Measurements from ENCODE around the gene FAM83B. TPM values are rescaled to one million over a fixed set of nuclear protein-coding genes. Genes with fewer than 3 reads are reported as not detected.
A peak's percentile ranks its signal among the peaks of the same experiment; 100 is the strongest.

The FAM83B gene
- total and polyA plus RNA-seq, 2 of the 13 experiments (the other 11 are each of a cell fraction or from before 2014, with no cell fraction given) = not detected

DNA sequence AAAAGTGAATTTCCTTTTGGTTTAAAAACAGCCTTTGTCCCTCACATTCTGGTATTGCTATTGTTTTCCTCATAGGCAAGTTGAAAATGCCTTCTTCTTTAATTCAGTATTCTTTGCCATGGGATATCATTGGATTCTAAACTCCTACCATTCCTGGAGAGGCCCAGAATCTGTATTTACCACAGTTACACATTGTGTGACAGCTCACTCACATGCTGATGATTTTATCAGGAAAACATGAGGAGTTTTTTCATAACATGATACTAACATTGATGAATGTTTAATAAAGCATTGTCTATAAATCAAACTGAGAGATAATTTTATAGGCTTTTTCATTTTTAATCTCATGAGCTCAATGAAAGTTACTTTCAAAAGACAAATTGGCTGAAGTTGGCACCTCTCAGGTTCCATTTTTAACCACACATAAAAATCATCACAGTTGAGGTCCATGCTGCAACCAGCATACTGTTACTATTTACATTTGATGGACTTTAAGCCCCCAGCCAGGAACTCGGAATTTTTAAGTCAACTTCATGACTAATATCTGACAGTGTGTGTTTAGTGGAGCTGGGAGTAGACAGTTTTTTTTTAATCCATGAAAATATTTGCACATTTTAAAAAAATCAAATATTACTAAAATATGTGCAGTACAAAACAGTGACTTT, 82.8 kb downstream of the FAM83B start (continued):
- TF ChIP-seq ZNF367 (CRISPR knock-in tag; IDR thresholded peaks at IDR 0.05; ENCODE audit: borderline replicate concordance) (no peak), PCBP2 (optimal IDR thresholded peaks at IDR 0.05; ENCODE audit: low read depth, low read length, poor library complexity, severe bottlenecking) (no peak), ZNF296 (CRISPR knock-in tag; conservative IDR thresholded peaks at IDR 0.05) (no peak), MXD4 (CRISPR knock-in tag; IDR thresholded peaks at IDR 0.05) (0 out of 2 replicates have a peak, but pooled peaks have one; percentile 40), SOX5 (CRISPR knock-in tag; IDR thresholded peaks at IDR 0.05; ENCODE audit: borderline replicate concordance) (peak; percentile 55; the same call in 1 of the 2 replicates), ZC3H13 (CRISPR knock-in tag; IDR thresholded peaks at IDR 0.05) (no peak), ZBTB38 (CRISPR knock-in tag; IDR thresholded peaks at IDR 0.05) (no peak), FOXJ3 (CRISPR knock-in tag; IDR thresholded peaks at IDR 0.05; ENCODE audit: borderline replicate concordance) (peak; percentile 78; the same call in 1 of the 2 replicates), ZSCAN29 (CRISPR knock-in tag; conservative IDR thresholded peaks at IDR 0.05) (peak; percentile 71; the same call in 1 of the 2 replicates), NCOR1 (IDR thresholded peaks at IDR 0.05; ENCODE audit: borderline replicate concordance, low read length) (peak; percentile 67), FOXA3 (CRISPR knock-in tag; IDR thresholded peaks at IDR 0.05) (peak; percentile 94), ZNF616 (CRISPR knock-in tag; IDR thresholded peaks at IDR 0.05; ENCODE audit: low read depth) (no peak), DPF2 (CRISPR knock-in tag; IDR thresholded peaks at IDR 0.05; ENCODE audit: borderline replicate concordance, low read depth) (peak; percentile 89; the same call in 1 of the 2 replicates), RARA (CRISPR knock-in tag; IDR thresholded peaks at IDR 0.05) (peak; percentile 36; the same call in 1 of the 2 replicates), SIN3B (IDR thresholded peaks at IDR 0.05; ENCODE audit: low read length) (no peak), NFYC (CRISPR knock-in tag; IDR thresholded peaks at IDR 0.05) (no peak)
- TF ChIP-seq, protein P1, sequence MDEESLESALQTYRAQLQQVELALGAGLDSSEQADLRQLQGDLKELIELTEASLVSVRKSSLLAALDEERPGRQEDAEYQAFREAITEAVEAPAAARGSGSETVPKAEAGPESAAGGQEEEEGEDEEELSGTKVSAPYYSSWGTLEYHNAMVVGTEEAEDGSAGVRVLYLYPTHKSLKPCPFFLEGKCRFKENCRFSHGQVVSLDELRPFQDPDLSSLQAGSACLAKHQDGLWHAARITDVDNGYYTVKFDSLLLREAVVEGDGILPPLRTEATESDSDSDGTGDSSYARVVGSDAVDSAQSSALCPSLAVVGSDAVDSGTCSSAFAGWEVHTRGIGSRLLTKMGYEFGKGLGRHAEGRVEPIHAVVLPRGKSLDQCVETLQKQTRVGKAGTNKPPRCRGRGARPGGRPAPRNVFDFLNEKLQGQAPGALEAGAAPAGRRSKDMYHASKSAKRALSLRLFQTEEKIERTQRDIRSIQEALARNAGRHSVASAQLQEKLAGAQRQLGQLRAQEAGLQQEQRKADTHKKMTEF (CRISPR knock-in tag; IDR thresholded peaks at IDR 0.05) = peak; percentile 81
- TF ChIP-seq, protein P2, sequence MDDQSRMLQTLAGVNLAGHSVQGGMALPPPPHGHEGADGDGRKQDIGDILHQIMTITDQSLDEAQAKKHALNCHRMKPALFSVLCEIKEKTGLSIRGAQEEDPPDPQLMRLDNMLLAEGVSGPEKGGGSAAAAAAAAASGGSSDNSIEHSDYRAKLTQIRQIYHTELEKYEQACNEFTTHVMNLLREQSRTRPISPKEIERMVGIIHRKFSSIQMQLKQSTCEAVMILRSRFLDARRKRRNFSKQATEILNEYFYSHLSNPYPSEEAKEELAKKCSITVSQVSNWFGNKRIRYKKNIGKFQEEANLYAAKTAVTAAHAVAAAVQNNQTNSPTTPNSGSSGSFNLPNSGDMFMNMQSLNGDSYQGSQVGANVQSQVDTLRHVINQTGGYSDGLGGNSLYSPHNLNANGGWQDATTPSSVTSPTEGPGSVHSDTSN (CRISPR knock-in tag; IDR thresholded peaks at IDR 0.05; ENCODE audit: borderline replicate concordance) = no peak
- TF ChIP-seq, protein P3, sequence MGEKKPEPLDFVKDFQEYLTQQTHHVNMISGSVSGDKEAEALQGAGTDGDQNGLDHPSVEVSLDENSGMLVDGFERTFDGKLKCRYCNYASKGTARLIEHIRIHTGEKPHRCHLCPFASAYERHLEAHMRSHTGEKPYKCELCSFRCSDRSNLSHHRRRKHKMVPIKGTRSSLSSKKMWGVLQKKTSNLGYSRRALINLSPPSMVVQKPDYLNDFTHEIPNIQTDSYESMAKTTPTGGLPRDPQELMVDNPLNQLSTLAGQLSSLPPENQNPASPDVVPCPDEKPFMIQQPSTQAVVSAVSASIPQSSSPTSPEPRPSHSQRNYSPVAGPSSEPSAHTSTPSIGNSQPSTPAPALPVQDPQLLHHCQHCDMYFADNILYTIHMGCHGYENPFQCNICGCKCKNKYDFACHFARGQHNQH (CRISPR knock-in tag; IDR thresholded peaks at IDR 0.05) = 0 out of 2 replicates have a peak, but pooled peaks have one; percentile 55
- TF ChIP-seq, protein P4, sequence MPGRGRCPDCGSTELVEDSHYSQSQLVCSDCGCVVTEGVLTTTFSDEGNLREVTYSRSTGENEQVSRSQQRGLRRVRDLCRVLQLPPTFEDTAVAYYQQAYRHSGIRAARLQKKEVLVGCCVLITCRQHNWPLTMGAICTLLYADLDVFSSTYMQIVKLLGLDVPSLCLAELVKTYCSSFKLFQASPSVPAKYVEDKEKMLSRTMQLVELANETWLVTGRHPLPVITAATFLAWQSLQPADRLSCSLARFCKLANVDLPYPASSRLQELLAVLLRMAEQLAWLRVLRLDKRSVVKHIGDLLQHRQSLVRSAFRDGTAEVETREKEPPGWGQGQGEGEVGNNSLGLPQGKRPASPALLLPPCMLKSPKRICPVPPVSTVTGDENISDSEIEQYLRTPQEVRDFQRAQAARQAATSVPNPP (CRISPR knock-in tag; IDR thresholded peaks at IDR 0.05) = no peak
- TF ChIP-seq, protein P5, sequence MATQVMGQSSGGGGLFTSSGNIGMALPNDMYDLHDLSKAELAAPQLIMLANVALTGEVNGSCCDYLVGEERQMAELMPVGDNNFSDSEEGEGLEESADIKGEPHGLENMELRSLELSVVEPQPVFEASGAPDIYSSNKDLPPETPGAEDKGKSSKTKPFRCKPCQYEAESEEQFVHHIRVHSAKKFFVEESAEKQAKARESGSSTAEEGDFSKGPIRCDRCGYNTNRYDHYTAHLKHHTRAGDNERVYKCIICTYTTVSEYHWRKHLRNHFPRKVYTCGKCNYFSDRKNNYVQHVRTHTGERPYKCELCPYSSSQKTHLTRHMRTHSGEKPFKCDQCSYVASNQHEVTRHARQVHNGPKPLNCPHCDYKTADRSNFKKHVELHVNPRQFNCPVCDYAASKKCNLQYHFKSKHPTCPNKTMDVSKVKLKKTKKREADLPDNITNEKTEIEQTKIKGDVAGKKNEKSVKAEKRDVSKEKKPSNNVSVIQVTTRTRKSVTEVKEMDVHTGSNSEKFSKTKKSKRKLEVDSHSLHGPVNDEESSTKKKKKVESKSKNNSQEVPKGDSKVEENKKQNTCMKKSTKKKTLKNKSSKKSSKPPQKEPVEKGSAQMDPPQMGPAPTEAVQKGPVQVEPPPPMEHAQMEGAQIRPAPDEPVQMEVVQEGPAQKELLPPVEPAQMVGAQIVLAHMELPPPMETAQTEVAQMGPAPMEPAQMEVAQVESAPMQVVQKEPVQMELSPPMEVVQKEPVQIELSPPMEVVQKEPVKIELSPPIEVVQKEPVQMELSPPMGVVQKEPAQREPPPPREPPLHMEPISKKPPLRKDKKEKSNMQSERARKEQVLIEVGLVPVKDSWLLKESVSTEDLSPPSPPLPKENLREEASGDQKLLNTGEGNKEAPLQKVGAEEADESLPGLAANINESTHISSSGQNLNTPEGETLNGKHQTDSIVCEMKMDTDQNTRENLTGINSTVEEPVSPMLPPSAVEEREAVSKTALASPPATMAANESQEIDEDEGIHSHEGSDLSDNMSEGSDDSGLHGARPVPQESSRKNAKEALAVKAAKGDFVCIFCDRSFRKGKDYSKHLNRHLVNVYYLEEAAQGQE (IDR thresholded peaks at IDR 0.05; ENCODE audit: borderline replicate concordance in 1 of 2, low read depth in 1 of 2, low read length in 2 of 2) = peak in 1 of 2 experiments; percentile 65; a peak in 1 of 4 replicates

Data from HepG2 (cell line).